Immature natural killer cell (primary cell): ENCODE data around the gene DCC. TPM values are rescaled to one million over a fixed set of nuclear protein-coding genes. Genes with fewer than 3 reads are reported as not detected.

ENCODE experiments used
- DNase-seq, 3 donors: peaks; one replicate each; pipeline ENCODE4 v3.0.0; 2022; ENCODE audit warnings: mixed read lengths in 1 of 3
- H3K27ac Mint-ChIP-seq, 6 donors: one replicate each; pipeline ENCODE4 v1.8.0; 2020; ENCODE audit warnings: mixed read lengths in 6 of 6, mild to moderate bottlenecking in 5 of 6, inconsistent platforms in 4 of 6, moderate library complexity in 3 of 6
- H3K27me3 Mint-ChIP-seq, 3 donors: one replicate each; pipeline ENCODE4 v1.8.0; 2020 to 2021; ENCODE audit warnings: low read depth in 3 of 3, mild to moderate bottlenecking in 3 of 3, mixed read lengths in 3 of 3, moderate library complexity in 3 of 3, inconsistent platforms in 1 of 3
- H3K36me3 Mint-ChIP-seq, 3 donors: one replicate each; pipeline ENCODE4 v1.8.0; 2020; ENCODE audit warnings: mixed read lengths in 3 of 3, inconsistent platforms in 2 of 3, mild to moderate bottlenecking in 2 of 3
- H3K4me1 Mint-ChIP-seq, 2 donors: one replicate each; pipeline ENCODE4 v1.8.0; 2020; ENCODE audit warnings: inconsistent platforms in 2 of 2, mild to moderate bottlenecking in 2 of 2, mixed read lengths in 2 of 2, moderate library complexity in 1 of 2
- H3K4me3 Mint-ChIP-seq, 5 donors: one replicate each; pipeline ENCODE4 v1.8.0; 2020; ENCODE audit warnings: mild to moderate bottlenecking in 5 of 5, mixed read lengths in 5 of 5, inconsistent platforms in 3 of 5, moderate library complexity in 3 of 5
- H3K9me3 Mint-ChIP-seq, 6 donors: one replicate each; pipeline ENCODE4 v1.8.0; 2020; ENCODE audit warnings: mild to moderate bottlenecking in 6 of 6, mixed read lengths in 6 of 6, inconsistent platforms in 4 of 6, moderate library complexity in 3 of 6
- polyA plus RNA-seq, 3 donors: library from polyadenylated mRNA; unstranded; fragments of 300-500 nt; fragmentation: Illumina TruSeq; gene quantifications; one replicate each; pipeline ENCODE4 v1.2.3, GENCODE V29; 2021

The DCC gene
- polyA plus RNA-seq, 3 donors from 2014 or later: not detected

GRCh38 chr18:52409727-52410126, 69.7 kb downstream of the DCC start:
- H3K36me3 Mint-ChIP-seq: no peaks in the 10 kb centered on the region
- no peaks in the 10 kb centered on the region for H3K27me3 Mint-ChIP-seq
- DNase-seq: no peak
- peak overlapping the region in 1 of 6 donors; percentile 27 for H3K27ac Mint-ChIP-seq
- H3K4me3 Mint-ChIP-seq: no peak overlapping the region
- peaks cover 0 to 6% (median 3%) of the 10 kb centered on the region in 6 donors for H3K9me3 Mint-ChIP-seq
- no peaks in the 10 kb centered on the region for H3K4me1 Mint-ChIP-seq

DNA sequence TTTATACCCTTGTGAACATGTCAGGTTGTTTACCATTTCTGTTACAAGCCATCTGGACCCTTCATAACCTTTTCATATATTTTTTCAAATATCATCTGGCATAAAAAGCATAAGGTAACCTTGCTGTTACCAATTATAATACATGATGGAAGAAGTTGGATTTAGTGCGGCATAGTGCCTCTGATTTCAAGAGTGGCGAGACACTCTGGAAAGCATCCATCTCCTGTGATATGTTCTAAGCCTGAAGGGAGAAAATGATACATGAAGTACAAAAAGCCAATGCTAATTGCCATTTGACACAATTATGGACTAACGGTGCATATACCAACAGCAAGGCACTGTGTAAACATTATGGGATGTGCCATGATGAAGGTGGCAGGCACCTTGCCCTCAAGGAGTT, 75.1 kb downstream of the DCC start:
- Mint-ChIP-seq H3K4me3 (no peak overlapping the region), H3K36me3 (no peaks in the 10 kb centered on the region), H3K27ac (no peak overlapping the region), H3K9me3 (peaks cover 0 to 14% (median 7%) of the 10 kb centered on the region in 6 donors), H3K27me3 (no peaks in the 10 kb centered on the region), H3K4me1 (no peaks in the 10 kb centered on the region)
- no peak for DNase-seq

DNA sequence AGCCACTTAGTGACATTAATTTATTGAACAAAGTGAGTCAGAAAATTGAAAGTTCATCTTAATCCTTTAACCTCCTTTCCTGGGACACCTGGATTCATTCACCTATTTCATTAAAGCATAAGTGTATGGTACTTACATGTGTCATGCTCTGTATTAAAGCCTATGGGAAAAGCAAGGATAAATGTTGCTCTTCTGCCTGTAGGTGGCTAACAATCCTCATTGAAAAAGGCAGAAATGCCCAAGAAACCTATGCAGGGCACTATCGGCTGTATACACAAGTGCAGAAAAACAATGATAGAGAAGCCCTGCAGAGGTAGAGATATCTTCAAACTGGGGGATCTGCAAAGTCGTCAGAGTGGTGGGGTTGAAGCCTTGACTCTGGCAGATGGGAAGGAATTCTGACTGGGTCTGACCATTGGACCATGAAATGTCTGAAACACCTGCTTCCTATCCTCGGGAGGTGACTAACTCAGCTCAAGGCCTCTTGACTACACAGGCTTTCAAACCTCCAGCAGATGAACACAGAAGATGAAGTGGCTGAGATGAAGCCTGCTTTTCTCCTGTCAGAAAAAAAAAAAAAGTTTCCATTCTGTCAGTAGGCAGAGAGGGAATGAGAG, 83.1 kb downstream of the DCC start:
- peaks cover 2 to 20% (median 9%) of the 10 kb centered on the region in 6 donors for H3K9me3 Mint-ChIP-seq
- H3K27ac Mint-ChIP-seq: no peak overlapping the region
- H3K36me3 Mint-ChIP-seq: no peaks in the 10 kb centered on the region
- no peak overlapping the region for H3K4me3 Mint-ChIP-seq
- no peaks in the 10 kb centered on the region for H3K4me1 Mint-ChIP-seq
- H3K27me3 Mint-ChIP-seq: peaks cover 0 to 3% (median 0%) of the 10 kb centered on the region in 3 donors
- DNase-seq: no peak

GRCh38 chr18:52426041-52426440, 86.0 kb downstream of the DCC start:
- H3K9me3 Mint-ChIP-seq: peaks cover 2 to 12% (median 5%) of the 10 kb centered on the region in 6 donors
- H3K36me3 Mint-ChIP-seq: no peaks in the 10 kb centered on the region
- H3K27me3 Mint-ChIP-seq: peaks cover 0 to 3% (median 0%) of the 10 kb centered on the region in 3 donors
- no peaks in the 10 kb centered on the region for H3K4me1 Mint-ChIP-seq
- no peak overlapping the region for H3K4me3 Mint-ChIP-seq
- DNase-seq: no peak
- no peak overlapping the region for H3K27ac Mint-ChIP-seq

DNA sequence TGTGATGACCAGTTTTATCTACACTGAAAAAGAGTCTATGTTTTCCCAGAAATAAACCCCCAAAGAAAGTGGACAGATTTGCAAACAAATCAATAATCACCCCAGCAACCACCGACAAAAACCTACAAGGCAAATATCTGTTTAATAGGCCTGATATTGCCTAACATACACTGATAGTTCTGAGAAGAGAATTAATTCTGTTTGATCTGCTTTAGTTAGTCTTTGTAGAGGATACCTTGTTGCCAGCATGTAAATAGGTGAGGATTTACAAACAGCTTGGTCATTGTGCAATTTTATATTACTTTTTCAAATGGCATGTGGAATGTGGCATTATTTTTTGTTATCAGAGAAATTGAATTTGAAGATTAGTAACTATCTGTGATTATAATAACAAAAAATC, 86.5 kb downstream of the DCC start:
- Mint-ChIP-seq H3K9me3 (peaks cover 2 to 12% (median 5%) of the 10 kb centered on the region in 6 donors), H3K4me3 (no peak overlapping the region), H3K27ac (no peak overlapping the region), H3K4me1 (no peaks in the 10 kb centered on the region), H3K27me3 (peaks cover 0 to 3% (median 0%) of the 10 kb centered on the region in 3 donors), H3K36me3 (no peaks in the 10 kb centered on the region)
- DNase-seq: no peak

- Mint-ChIP-seq H3K27ac (no peak overlapping the region), H3K36me3 (no peaks in the 10 kb centered on the region), H3K4me3 (no peak overlapping the region), H3K27me3 (peaks cover 0 to 1% (median 0%) of the 10 kb centered on the region in 3 donors), H3K4me1 (no peaks in the 10 kb centered on the region), H3K9me3 (peaks cover 0 to 13% (median 6%) of the 10 kb centered on the region in 6 donors)
- no peak for DNase-seq
These were observed 87.7 kb downstream of the DCC start for GRCh38 chr18:52427521-52428175.

DNA sequence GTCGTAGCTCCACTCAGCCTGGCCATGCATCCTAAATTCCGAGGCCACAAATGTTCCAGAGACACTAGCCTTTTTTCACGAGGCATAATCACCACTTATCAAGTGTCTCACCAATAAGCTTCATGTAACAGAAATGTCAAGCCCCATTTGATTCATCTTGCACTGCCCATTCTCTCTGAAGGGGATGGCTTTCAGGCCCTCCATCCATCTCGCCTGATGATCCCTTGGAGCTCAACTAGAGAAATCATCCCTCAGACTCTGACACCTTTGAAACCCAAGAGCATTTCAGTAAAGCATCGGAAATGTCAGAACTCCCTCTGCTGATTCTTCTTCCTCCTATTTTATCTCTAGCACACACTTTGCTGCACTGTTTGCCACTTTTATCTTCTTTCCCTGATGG, 91.7 kb downstream of the DCC start:
- no peak overlapping the region for H3K27ac Mint-ChIP-seq
- peaks cover 0 to 14% (median 6%) of the 10 kb centered on the region in 6 donors for H3K9me3 Mint-ChIP-seq
- no peak overlapping the region for H3K4me3 Mint-ChIP-seq
- H3K27me3 Mint-ChIP-seq: peaks cover 0 to 4% (median 1%) of the 10 kb centered on the region in 3 donors
- no peaks in the 10 kb centered on the region for H3K36me3 Mint-ChIP-seq
- no peak for DNase-seq
- no peaks in the 10 kb centered on the region for H3K4me1 Mint-ChIP-seq

DNA sequence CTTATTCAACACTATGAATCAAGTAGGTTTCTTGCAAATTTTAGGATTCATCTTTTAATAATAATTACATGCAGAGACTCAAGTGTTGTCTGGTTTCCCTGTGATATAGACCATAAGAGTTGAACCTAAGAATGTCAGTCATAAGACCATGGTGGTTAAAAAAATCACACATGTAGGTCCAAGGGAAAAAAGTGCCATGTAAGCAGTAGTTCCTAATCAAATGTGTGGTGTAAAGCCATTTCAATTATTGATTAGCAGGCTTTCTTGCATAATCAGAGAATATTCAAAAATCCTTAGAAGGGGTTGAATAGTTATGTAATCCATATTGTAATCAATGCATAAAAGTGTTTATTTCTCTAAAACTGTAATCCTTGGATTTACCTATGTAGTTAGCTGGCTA, 93.8 kb downstream of the DCC start:
- Mint-ChIP-seq H3K4me1 (no peaks in the 10 kb centered on the region), H3K4me3 (no peak overlapping the region), H3K27ac (no peak overlapping the region), H3K36me3 (no peaks in the 10 kb centered on the region), H3K9me3 (peaks cover 3 to 12% (median 6%) of the 10 kb centered on the region in 6 donors), H3K27me3 (peaks cover 0 to 4% (median 0%) of the 10 kb centered on the region in 3 donors)
- DNase-seq: no peak

- Mint-ChIP-seq H3K9me3 (peaks cover 4 to 12% (median 6%) of the 10 kb centered on the region in 6 donors), H3K27ac (no peak overlapping the region), H3K36me3 (no peaks in the 10 kb centered on the region), H3K27me3 (peaks cover 0 to 4% (median 0%) of the 10 kb centered on the region in 3 donors), H3K4me1 (no peaks in the 10 kb centered on the region), H3K4me3 (no peak overlapping the region)
- DNase-seq: no peak
These were observed 95.3 kb downstream of the DCC start for GRCh38 chr18:52435301-52435700.

DNA sequence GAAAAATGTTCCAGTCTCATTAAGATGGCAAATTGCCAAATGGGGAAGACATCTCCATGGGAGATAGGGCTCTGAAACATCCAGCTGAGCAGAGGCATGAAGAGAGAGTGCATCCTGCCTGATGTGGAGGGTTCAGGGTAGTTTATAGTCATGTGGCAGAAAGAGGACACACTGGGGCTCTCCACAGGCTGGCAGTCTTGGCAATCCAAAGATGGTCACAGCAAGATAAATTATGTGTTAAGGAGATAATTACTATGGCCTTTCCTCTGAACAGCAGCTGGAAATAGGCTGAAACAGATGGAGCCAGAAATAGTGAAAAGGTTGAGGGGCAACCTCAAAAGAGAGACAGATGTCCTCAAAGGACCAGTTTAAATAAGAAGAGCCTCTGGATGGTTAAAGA, 97.2 kb downstream of the DCC start:
- DNase-seq: no peak
- H3K27me3 Mint-ChIP-seq: peaks cover 0 to 4% (median 0%) of the 10 kb centered on the region in 3 donors
- no peak overlapping the region for H3K4me3 Mint-ChIP-seq

DNA sequence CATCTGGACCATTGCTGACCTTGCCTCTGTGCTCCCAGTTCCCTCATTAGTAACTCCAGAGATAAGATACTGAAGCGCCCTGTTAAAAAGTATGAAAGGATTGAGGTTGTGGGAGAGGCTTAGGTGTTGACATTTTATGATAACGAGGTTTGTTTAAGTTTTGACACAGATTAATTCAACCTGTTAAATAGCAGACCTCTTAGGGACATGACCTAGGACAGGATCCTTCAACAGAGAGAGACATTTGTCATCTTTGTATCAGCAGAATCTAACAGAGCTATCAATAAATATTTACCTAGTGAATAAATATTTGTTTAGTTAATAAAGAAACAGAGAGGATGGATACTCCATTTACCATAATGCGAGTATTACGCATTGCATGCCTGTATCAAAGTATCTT, 99.5 kb downstream of the DCC start:
- Mint-ChIP-seq H3K36me3 (no peaks in the 10 kb centered on the region), H3K27me3 (peaks cover 0 to 4% (median 2%) of the 10 kb centered on the region in 3 donors), H3K4me3 (no peak overlapping the region), H3K27ac (no peak overlapping the region), H3K9me3 (peaks cover 5 to 11% (median 6%) of the 10 kb centered on the region in 6 donors), H3K4me1 (no peaks in the 10 kb centered on the region)
- DNase-seq: no peak

More for the DNA sequence above, 97.2 kb downstream of the DCC start:
- no peak overlapping the region for H3K27ac Mint-ChIP-seq
- no peaks in the 10 kb centered on the region for H3K36me3 Mint-ChIP-seq
- H3K9me3 Mint-ChIP-seq: peaks cover 2 to 12% (median 7%) of the 10 kb centered on the region in 6 donors
- H3K4me1 Mint-ChIP-seq: no peaks in the 10 kb centered on the region

DNA sequence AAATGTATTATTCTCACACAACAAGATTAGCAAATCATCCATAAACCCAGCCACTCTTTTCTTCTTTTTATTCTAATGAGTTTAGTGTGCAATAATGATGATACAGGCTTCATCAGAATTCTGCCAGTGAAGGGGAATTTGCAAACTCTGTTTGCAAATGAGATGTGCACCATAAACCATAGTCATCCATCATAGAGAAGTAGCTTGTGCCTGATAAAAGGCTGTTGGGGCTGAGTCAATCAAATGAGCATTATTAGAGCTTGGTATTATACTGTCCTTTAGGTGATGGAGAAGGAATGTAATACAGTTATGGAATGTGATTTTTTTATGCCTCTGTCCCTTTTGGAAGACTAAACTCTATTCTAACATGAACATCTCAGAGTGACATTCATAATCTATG, 101.8 kb downstream of the DCC start:
- Mint-ChIP-seq H3K27ac (no peak overlapping the region), H3K4me3 (no peak overlapping the region), H3K36me3 (no peaks in the 10 kb centered on the region), H3K27me3 (peaks cover 0 to 2% (median 0%) of the 10 kb centered on the region in 3 donors), H3K4me1 (no peaks in the 10 kb centered on the region), H3K9me3 (peaks cover 3 to 11% (median 5%) of the 10 kb centered on the region in 6 donors)
- no peak for DNase-seq

- Mint-ChIP-seq H3K27ac (no peak overlapping the region), H3K36me3 (no peaks in the 10 kb centered on the region), H3K27me3 (peaks cover 0 to 2% (median 0%) of the 10 kb centered on the region in 3 donors), H3K4me1 (no peaks in the 10 kb centered on the region), H3K9me3 (peaks cover 0 to 12% (median 5%) of the 10 kb centered on the region in 6 donors), H3K4me3 (no peak overlapping the region)
- no peak for DNase-seq
These were observed 102.7 kb downstream of the DCC start for GRCh38 chr18:52442686-52443085.

DNA sequence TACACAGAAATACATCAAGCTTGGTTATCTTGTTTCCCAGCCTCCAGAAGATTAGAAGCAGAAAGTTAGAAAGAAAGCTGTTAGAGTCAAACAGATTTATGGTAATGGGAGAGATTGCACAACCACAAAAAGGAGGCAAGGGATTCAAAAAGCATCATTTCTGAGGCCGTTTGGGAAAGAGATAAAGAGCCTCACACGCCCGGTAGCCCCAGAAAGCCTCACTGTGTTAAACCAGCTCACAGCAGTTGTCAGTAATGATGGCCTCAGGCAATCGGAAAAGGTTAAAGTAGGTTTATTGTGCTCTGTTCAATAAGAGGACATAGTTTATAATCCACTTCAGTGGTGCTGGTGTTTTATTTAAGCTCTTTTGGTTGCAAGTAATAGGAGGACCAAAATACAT, 111.3 kb downstream of the DCC start:
- DNase-seq: no peak
- peaks cover 0 to 2% (median 0%) of the 10 kb centered on the region in 3 donors for H3K27me3 Mint-ChIP-seq

More for the DNA sequence above, 111.3 kb downstream of the DCC start:
- Mint-ChIP-seq H3K9me3 (peaks cover 0 to 10% (median 0%) of the 10 kb centered on the region in 6 donors), H3K27ac (no peak overlapping the region), H3K4me1 (no peaks in the 10 kb centered on the region), H3K4me3 (no peak overlapping the region), H3K36me3 (no peaks in the 10 kb centered on the region)
